Caco-2 (cell line): ENCODE data around the gene UTS2. TPM values are rescaled to one million over a fixed set of nuclear protein-coding genes. Genes with fewer than 3 reads are reported as not detected.

ENCODE experiments used
- Bru-seq: library from RNA; stranded (reverse); fragments of 400-500 nt; gene quantifications from one replicate; lab custom pipeline; 2021; lab: Mats Ljungman, UMichigan
- BruChase-seq, 2 experiments: library from RNA; stranded (reverse); fragments of 400-500 nt; gene quantifications; one replicate each; lab custom pipeline; 2021; lab: Mats Ljungman, UMichigan
- BruUV-seq: library from RNA; stranded (reverse); fragments of 400-500 nt; replicated peaks from 2 replicates; lab custom pipeline; 2021; lab: Mats Ljungman, UMichigan
- CTCF ChIA-PET: fragments of 300-600 bp; sonication (Branson Sonifier 250); formaldehyde crosslinking; loops from one replicate; lab custom pipeline; 2022; ENCODE audit warnings: antibody characterized with exemption; lab: Charles Lee
- POLR2A ChIA-PET: fragments of 300-600 bp; sonication (Branson Sonifier 250); formaldehyde crosslinking; loops from one replicate; lab custom pipeline; 2022; ENCODE audit warnings: antibody characterized with exemption; lab: Charles Lee
- DNase-seq, 2 experiments: peaks; one replicate each; pipeline versions ENCODE4 v3.0.0 to v3.0.0-alpha.2; 2020 to 2022
- H3K27me3 ChIP-seq: replicated peaks from 2 replicates; pipeline ENCODE4 v1.6.0; 2011; ENCODE audit warnings: low read length; ENCODE audit not compliant: control insufficient read depth, insufficient read depth
- H3K36me3 ChIP-seq: 2 replicates; pipeline ENCODE4 v1.5.1; 2011; ENCODE audit warnings: low read length; ENCODE audit not compliant: control insufficient read depth, insufficient read depth
- H3K4me1 ChIP-seq: fragments of 250-450 bp; sonication (Bioruptor Pico); 2 replicates; pipeline ENCODE4 v1.5.1; 2020; ENCODE audit warnings: mild to moderate bottlenecking
- H3K4me3 ChIP-seq: 2 replicates; pipeline ENCODE4 v1.5.1; 2011; ENCODE audit warnings: low read depth, mild to moderate bottlenecking, control low read depth, low read length
- H3K9me3 ChIP-seq: fragments of 250-450 bp; sonication (Bioruptor Pico); 2 replicates; pipeline ENCODE4 v1.5.1; 2020; ENCODE audit warnings: mild to moderate bottlenecking, moderate library complexity
- H3K27ac Mint-ChIP-seq: one replicate; pipeline ENCODE4 v1.8.0; 2022; ENCODE audit warnings: mixed read lengths; ENCODE audit not compliant: unreplicated experiment
- H3K27me3 Mint-ChIP-seq: one replicate; pipeline ENCODE4 v1.8.0; 2022; ENCODE audit warnings: mixed read lengths; ENCODE audit not compliant: insufficient read depth, unreplicated experiment
- H3K36me3 Mint-ChIP-seq: one replicate; pipeline ENCODE4 v1.8.0; 2022; ENCODE audit warnings: mild to moderate bottlenecking, mixed read lengths; ENCODE audit not compliant: insufficient read depth, unreplicated experiment
- H3K4me1 Mint-ChIP-seq: one replicate; pipeline ENCODE4 v1.8.0; 2022; ENCODE audit warnings: low read depth, mixed read lengths; ENCODE audit not compliant: unreplicated experiment
- H3K4me3 Mint-ChIP-seq: one replicate; pipeline ENCODE4 v1.8.0; 2022; ENCODE audit warnings: mild to moderate bottlenecking, moderate library complexity, mixed read lengths; ENCODE audit not compliant: unreplicated experiment
- H3K9me3 Mint-ChIP-seq: one replicate; pipeline ENCODE4 v1.8.0; 2022; ENCODE audit warnings: mixed read lengths; ENCODE audit not compliant: unreplicated experiment
- CTCF ChIP-seq, 2 experiments: fragments of 200-600 bp in 1 of 2; IDR thresholded peaks; 1 replicate in 1 of 2; 2 replicates in 1 of 2; pipeline versions ENCODE4 v1.5.1 to v1.8.0; 2011 to 2022; ENCODE audit warnings: antibody characterized with exemption in 1 of 2, control low read depth in 1 of 2, inconsistent platforms in 1 of 2, low read depth in 1 of 2, low read length in 1 of 2, mild to moderate bottlenecking in 1 of 2, moderate library complexity in 1 of 2; ENCODE audit not compliant: insufficient read depth in 1 of 2, severe bottlenecking in 1 of 2, unreplicated experiment in 1 of 2
- intact Hi-C: fragments of 100-400 bp; cut with micrococcal nuclease; formaldehyde crosslinking; loops from one replicate; pipeline ENCODE4 v1.10.0; 2022; ENCODE audit not compliant: unreplicated experiment
- long read RNA-seq: library from polyadenylated mRNA; stranded (forward); transcript quantifications from one replicate; pipeline ENCODE4 v2.0.0, GENCODE V29; 2022
- total RNA-seq: library from RNA; stranded (reverse); gene quantifications from 2 replicates; pipeline ENCODE4 v1.2.3, GENCODE V29; 2022

The UTS2 gene, protein sequence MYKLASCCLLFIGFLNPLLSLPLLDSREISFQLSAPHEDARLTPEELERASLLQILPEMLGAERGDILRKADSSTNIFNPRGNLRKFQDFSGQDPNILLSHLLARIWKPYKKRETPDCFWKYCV
- total RNA-seq (10.8 and 15.0 TPM in 2 replicates), Bru-seq, nascent RNA (percentile 35 among the genes with signal in this experiment), BruChase-seq, experiment 1, labeled RNA remaining after a 2-hour chase (percentile 27 among the genes with signal in this experiment), BruChase-seq, experiment 2, labeled RNA remaining after a 6-hour chase (percentile 28 among the genes with signal in this experiment)
- long read RNA-seq, transcript UTS2-202 (4 exons, 559 nt) = major isoform, 34 of 34 reads
- long read RNA-seq, partial matches to known transcripts = 0 of 34 reads
- long read RNA-seq, other reads (novel, unspliced or antisense) = 0 of 34 reads

DNA sequence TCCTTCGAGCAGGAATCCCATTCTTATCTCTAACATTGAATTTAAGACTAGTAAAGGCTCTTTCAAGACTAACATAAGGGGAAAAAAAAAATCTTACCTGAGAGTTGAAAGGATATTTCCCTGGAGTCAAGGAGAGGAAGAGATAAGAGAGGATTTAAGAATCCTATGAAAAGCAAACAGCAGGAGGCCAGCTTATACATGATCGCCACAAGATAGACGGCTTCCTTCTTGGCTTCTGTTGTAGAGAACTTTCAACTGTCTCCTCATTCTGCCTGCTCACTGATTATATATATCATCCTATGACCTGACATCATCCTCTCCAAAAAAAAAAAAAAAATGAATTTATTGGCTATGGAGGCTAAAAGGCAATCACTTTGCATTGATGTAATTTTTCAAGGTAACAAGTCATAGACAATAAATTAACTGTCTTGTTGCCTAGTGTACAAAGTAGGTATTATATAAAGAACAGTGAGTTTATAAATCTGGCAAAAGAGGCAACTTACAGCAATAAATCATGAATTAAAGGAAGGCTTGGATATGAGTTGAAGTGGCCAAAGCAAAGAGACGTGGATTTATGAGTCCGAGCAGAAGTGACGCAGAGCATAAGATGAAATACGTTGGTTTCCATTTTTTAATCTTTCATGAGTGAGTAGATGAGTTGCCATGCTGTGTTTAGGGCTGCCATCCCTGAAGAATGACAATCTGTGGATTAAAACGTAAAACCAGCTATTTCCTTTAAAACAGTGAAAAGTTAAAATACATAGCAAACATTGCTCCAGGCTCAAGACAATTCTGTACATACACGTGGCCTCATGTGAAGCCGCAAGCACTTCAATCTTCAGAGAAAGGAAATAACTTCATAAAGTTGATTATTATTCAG, at the start of gene UTS2:
TSS of gene UTS2 (minus strand) at position 262 of the 880 bp plus-strand sequence. CDS start at position 200, 62 bp downstream.
- no peak within 1 kb of the TSS for H3K27ac Mint-ChIP-seq
- no peaks in the 10 kb centered on the region for H3K27me3 Mint-ChIP-seq
- POLR2A ChIA-PET = no interaction called here
- Histone ChIP-seq H3K4me3 (no peak within 1 kb of the TSS), H3K4me1 (peaks cover 24% of the 10 kb centered on the region), H3K27me3 (no peaks in the 10 kb centered on the region), H3K9me3 (no peaks in the 10 kb centered on the region), H3K36me3 (no peaks in the 10 kb centered on the region)
- intact Hi-C loops = loop anchor here (10.0 kb wide), 1 partner anchor 52 kb away; no protein-coding TSS in a partner anchor
- peak within 1 kb of the TSS; percentile 22 for H3K4me3 Mint-ChIP-seq
- peak in 1 of 2 experiments; percentile 15 for DNase-seq
- no peaks in the 10 kb centered on the region for H3K9me3 Mint-ChIP-seq
- H3K4me1 Mint-ChIP-seq = peaks cover 8% of the 10 kb centered on the region
- CTCF ChIA-PET = no interaction called here
- BruUV-seq = no TSS peak
- no peaks in the 10 kb centered on the region for H3K36me3 Mint-ChIP-seq
- TF ChIP-seq CTCF (IDR thresholded peaks at IDR 0.05; ENCODE audit: insufficient read depth in 1 of 2, low read depth in 1 of 2, low read length in 1 of 2, severe bottlenecking in 1 of 2, unreplicated experiment in 1 of 2) = no peak

DNA sequence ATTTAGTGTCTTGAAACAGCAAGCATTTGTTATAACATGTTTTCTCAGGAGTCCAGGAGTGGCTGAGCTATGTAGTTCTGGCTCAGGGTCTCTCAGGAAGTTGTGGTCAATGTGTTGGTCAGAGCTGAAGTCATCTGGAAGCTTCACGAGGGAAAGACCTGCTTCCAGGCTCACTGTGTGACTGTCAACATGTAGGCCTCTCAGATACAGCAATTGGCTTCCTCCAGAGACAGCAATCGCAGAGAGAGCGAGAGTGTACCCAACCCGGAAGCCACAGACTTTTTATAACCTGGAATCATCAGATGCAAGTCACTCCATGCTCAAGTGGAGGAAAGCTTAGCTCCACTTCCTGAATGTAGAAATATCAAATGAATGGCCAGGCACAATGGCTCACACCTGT, 46.9 kb upstream of the UTS2 start:
- no TSS peak for BruUV-seq
- Histone ChIP-seq H3K27me3 (no peaks in the 10 kb centered on the region), H3K36me3 (no peaks in the 10 kb centered on the region), H3K4me3 (no peak overlapping the region), H3K9me3 (no peaks in the 10 kb centered on the region), H3K4me1 (no peaks in the 10 kb centered on the region)
- CTCF ChIA-PET = interaction anchor here (0.9 kb wide), 1 partner anchor 91 kb away, joined by 3 read pairs; no protein-coding TSS in a partner anchor
- Mint-ChIP-seq H3K36me3 (no peaks in the 10 kb centered on the region), H3K9me3 (no peaks in the 10 kb centered on the region), H3K27ac (no peak overlapping the region), H3K27me3 (no peaks in the 10 kb centered on the region), H3K4me1 (no peaks in the 10 kb centered on the region), H3K4me3 (no peak overlapping the region)
- intact Hi-C loops = loop anchor here (5.0 to 10.0 kb wide), 2 partner anchors 43 to 45 kb away; partner anchors contain the start of genes TNFRSF9 and UTS2
- POLR2A ChIA-PET = no interaction called here
- no peak for TF ChIP-seq CTCF (IDR thresholded peaks at IDR 0.05; ENCODE audit: insufficient read depth in 1 of 2, low read depth in 1 of 2, low read length in 1 of 2, severe bottlenecking in 1 of 2, unreplicated experiment in 1 of 2)
- no peak for DNase-seq

GRCh38 chr1:7898962-7899361, 46.1 kb upstream of the UTS2 start:
- H3K27me3 ChIP-seq = no peaks in the 10 kb centered on the region
- no peaks in the 10 kb centered on the region for H3K9me3 Mint-ChIP-seq
- no peak overlapping the region for H3K4me3 Mint-ChIP-seq
- no peak overlapping the region for H3K27ac Mint-ChIP-seq
- no peaks in the 10 kb centered on the region for H3K27me3 Mint-ChIP-seq
- BruUV-seq = no TSS peak
- no peaks in the 10 kb centered on the region for H3K4me1 Mint-ChIP-seq
- H3K9me3 ChIP-seq = no peaks in the 10 kb centered on the region
- CTCF ChIA-PET = no interaction called here
- H3K4me3 ChIP-seq = no peak overlapping the region
- POLR2A ChIA-PET = no interaction called here
- H3K4me1 ChIP-seq = no peaks in the 10 kb centered on the region
- no peak for DNase-seq
- H3K36me3 ChIP-seq = no peaks in the 10 kb centered on the region
- intact Hi-C loops = no loop called here
- no peak for TF ChIP-seq CTCF (IDR thresholded peaks at IDR 0.05; ENCODE audit: insufficient read depth in 1 of 2, low read depth in 1 of 2, low read length in 1 of 2, severe bottlenecking in 1 of 2, unreplicated experiment in 1 of 2)
- H3K36me3 Mint-ChIP-seq = no peaks in the 10 kb centered on the region
